ENCODE measurements around the gene UBE3A. TPM values are rescaled to one million over a fixed set of nuclear protein-coding genes. Genes with fewer than 3 reads are reported as not detected.
A peak's percentile ranks its signal among the peaks of the same experiment; 100 is the strongest.
"Not testable (repeated sequence)": the region's sequence is repeated elsewhere in the genome, so short reads cannot be mapped to it uniquely, and the experiment has no call there.

UBE3A gene
- total RNA-seq, 1 donor from 2014 or later: 122 TPM

DNA sequence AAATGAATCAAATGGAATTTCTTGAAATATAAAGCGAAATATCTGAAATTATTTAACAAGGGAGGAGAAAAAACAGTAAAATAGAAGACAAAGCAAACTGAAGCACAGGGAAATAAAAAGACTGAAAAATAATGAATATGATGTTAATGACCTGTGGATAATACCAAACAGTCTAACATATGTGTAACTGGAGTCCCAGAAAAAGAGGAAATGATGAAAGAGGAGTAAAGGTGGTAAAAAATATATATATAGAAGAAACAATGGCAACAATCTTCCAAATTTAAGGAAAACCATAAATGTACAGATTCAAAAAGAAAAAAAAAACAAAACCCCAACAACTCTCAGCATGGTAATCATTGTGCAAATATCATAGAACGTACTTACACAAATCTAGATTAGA is 21.2 kb downstream of the UBE3A start:
- no peak for DNase-seq
- no peaks in the 10 kb centered on the region for H3K36me3 ChIP-seq
- no peak overlapping the region for H3K27ac ChIP-seq (replicated peaks)
- no peak overlapping the region for H3K4me3 ChIP-seq
- intact Hi-C loops (cut with micrococcal nuclease): no loop called here
- H3K27me3 ChIP-seq (ENCODE audit: low read depth): no peaks in the 10 kb centered on the region
- TF ChIP-seq CTCF (IDR thresholded peaks at IDR 0.05; ENCODE audit: borderline replicate concordance): no peak
- H3K9me3 ChIP-seq (replicated peaks): peaks cover 19% of the 10 kb centered on the region
- H3K4me1 ChIP-seq: peaks cover 66% of the 10 kb centered on the region

- TF ChIP-seq CTCF (IDR thresholded peaks at IDR 0.05; ENCODE audit: borderline replicate concordance): no peak
- peaks cover 69% of the 10 kb centered on the region for H3K4me1 ChIP-seq
- intact Hi-C loops (cut with micrococcal nuclease): no loop called here
- peaks cover 19% of the 10 kb centered on the region for H3K9me3 ChIP-seq (replicated peaks)
- DNase-seq: no peak
- H3K27me3 ChIP-seq (ENCODE audit: low read depth): no peaks in the 10 kb centered on the region
- no peak overlapping the region for H3K4me3 ChIP-seq
- H3K27ac ChIP-seq (replicated peaks): no peak overlapping the region
- no peaks in the 10 kb centered on the region for H3K36me3 ChIP-seq
Observed at GRCh38 chr15:25416693-25417092, 22.1 kb downstream of the UBE3A start.

- no peak for TF ChIP-seq CTCF (IDR thresholded peaks at IDR 0.05; ENCODE audit: borderline replicate concordance)
- Histone ChIP-seq H3K27ac (replicated peaks) (no peak overlapping the region), H3K27me3 (ENCODE audit: low read depth) (no peaks in the 10 kb centered on the region), H3K4me1 (peaks cover 72% of the 10 kb centered on the region), H3K4me3 (no peak overlapping the region), H3K9me3 (replicated peaks) (peaks cover 19% of the 10 kb centered on the region), H3K36me3 (no peaks in the 10 kb centered on the region)
- intact Hi-C loops (cut with micrococcal nuclease): no loop called here
- no peak for DNase-seq
Observed at GRCh38 chr15:25415707-25416106, 23.1 kb downstream of the UBE3A start.

DNA sequence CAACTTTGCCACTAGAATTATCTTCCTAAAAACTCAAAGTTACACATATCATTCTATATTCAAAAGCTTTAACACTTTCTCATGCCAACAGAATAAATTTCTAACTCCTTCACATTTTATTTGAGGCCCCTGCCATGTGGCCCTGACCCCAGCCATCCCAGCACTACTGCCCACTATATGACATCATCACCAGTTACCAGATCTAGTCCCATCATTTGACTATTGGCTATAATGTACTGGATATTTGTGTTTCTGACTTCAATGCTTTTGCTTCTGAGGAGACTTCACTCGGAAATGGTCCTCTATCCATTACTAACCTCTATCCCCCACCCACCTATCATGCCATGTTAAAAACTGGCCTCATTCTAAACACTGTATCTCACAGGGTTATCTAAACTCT is 23.6 kb downstream of the UBE3A start:
- DNase-seq: no peak
- no peak for TF ChIP-seq CTCF (IDR thresholded peaks at IDR 0.05; ENCODE audit: borderline replicate concordance)
- H3K27me3 ChIP-seq (ENCODE audit: low read depth): no peaks in the 10 kb centered on the region
- H3K27ac ChIP-seq (replicated peaks): no peak overlapping the region
- intact Hi-C loops (cut with micrococcal nuclease): no loop called here
- no peak overlapping the region for H3K4me3 ChIP-seq
- H3K4me1 ChIP-seq: peaks cover 76% of the 10 kb centered on the region
- no peaks in the 10 kb centered on the region for H3K36me3 ChIP-seq
- H3K9me3 ChIP-seq (replicated peaks): peaks cover 15% of the 10 kb centered on the region

- H3K27ac ChIP-seq (replicated peaks): peak overlapping the region; percentile 12
- DNase-seq: no peak
- no peak overlapping the region for H3K4me3 ChIP-seq
- TF ChIP-seq CTCF (IDR thresholded peaks at IDR 0.05; ENCODE audit: borderline replicate concordance): no peak
- no peaks in the 10 kb centered on the region for H3K9me3 ChIP-seq (replicated peaks)
- H3K36me3 ChIP-seq: no peaks in the 10 kb centered on the region
- intact Hi-C loops (cut with micrococcal nuclease): no loop called here
- peaks cover 90% of the 10 kb centered on the region for H3K4me1 ChIP-seq
- H3K27me3 ChIP-seq (ENCODE audit: low read depth): no peaks in the 10 kb centered on the region
Observed at GRCh38 chr15:25410649-25411048, 28.2 kb downstream of the UBE3A start.

- H3K27ac ChIP-seq (replicated peaks); H3K27me3 ChIP-seq (ENCODE audit: low read depth); H3K9me3 ChIP-seq (replicated peaks); DNase-seq; intact Hi-C loops (cut with micrococcal nuclease); H3K4me3 ChIP-seq; H3K36me3 ChIP-seq: not testable (repeated sequence)
- peaks cover 81% of the 10 kb centered on the region for H3K4me1 ChIP-seq
Observed at GRCh38 chr15:25409731-25410130, 29.1 kb downstream of the UBE3A start.
